SK-N-SH (cell line): ENCODE measurements around the gene OR4C16. TPM values are rescaled to one million over a fixed set of nuclear protein-coding genes. Genes with fewer than 3 reads are reported as not detected.

Source experiments
- CTCF ChIA-PET: fragments of 300-600, 350-600 bp; formaldehyde crosslinking; extraction: SDS; loops from one replicate; lab custom pipeline; 2021; lab: Yijun Ruan, JAX
- POLR2A ChIA-PET: fragments of 350-600 bp; sonication (Branson Sonifier 250); formaldehyde crosslinking; extraction: SDS; loops from one replicate; lab custom pipeline; 2020; ENCODE audit warnings: antibody characterized with exemption, inconsistent platforms; lab: Yijun Ruan, JAX
- DNase-seq: peaks from one replicate; pipeline ENCODE4 v3.0.0; 2012
- H2AFZ ChIP-seq: fragments of 200-600 bp; sonication (generic); 2 replicates; pipeline ENCODE4 v1.8.1; 2016; ENCODE audit warnings: antibody characterized with exemption, mild to moderate bottlenecking, low read depth
- H3F3A ChIP-seq: fragments of 200-600 bp; sonication (generic); replicated peaks from 2 replicates; pipeline ENCODE3; 2016; ENCODE audit warnings: antibody characterized with exemption, mild to moderate bottlenecking; ENCODE audit not compliant: insufficient read depth
- H3K27ac ChIP-seq, 2 experiments: fragments of 200-500 bp in 1 of 2; fragments of 200-600 bp in 1 of 2; sonication (Bioruptor generic) in 1 of 2; sonication (generic), shearing (Covaris generic) in 1 of 2; 2 replicates each; pipeline versions ENCODE4 v1.5.1 to v1.6.1; 2014 to 2016; ENCODE audit warnings: low read depth in 2 of 2, inconsistent platforms in 1 of 2, low read length in 1 of 2, mild to moderate bottlenecking in 1 of 2, mixed read lengths in 1 of 2
- H3K27me3 ChIP-seq: fragments of 200-600 bp; sonication (generic), shearing (Covaris generic); 2 replicates; pipeline ENCODE4 v1.6.1; 2016; ENCODE audit warnings: mixed run types; ENCODE audit not compliant: insufficient read depth
- H3K36me3 ChIP-seq, 2 experiments: fragments of 200-500 bp in 1 of 2; fragments of 200-600 bp in 1 of 2; sonication (Bioruptor generic) in 1 of 2; sonication (generic) in 1 of 2; replicated peaks in 1 of 2; 2 replicates each; pipeline versions ENCODE3 to v1.5.1; 2014 to 2016; ENCODE audit warnings: low read length in 1 of 2, mild to moderate bottlenecking in 1 of 2; ENCODE audit not compliant: insufficient read depth in 2 of 2, control insufficient read depth in 1 of 2
- H3K4me1 ChIP-seq, 2 experiments: fragments of 200-500 bp in 1 of 2; fragments of 200-600 bp in 1 of 2; sonication (Bioruptor generic) in 1 of 2; sonication (generic), shearing (Covaris generic) in 1 of 2; 2 replicates each; pipeline versions ENCODE4 v1.5.1 to v1.6.1; 2014 to 2016; ENCODE audit warnings: low read depth in 1 of 2, low read length in 1 of 2, mixed run types in 1 of 2; ENCODE audit not compliant: insufficient read depth in 2 of 2, control insufficient read depth in 1 of 2
- H3K4me2 ChIP-seq: fragments of 200-600 bp; sonication (generic), shearing (Covaris generic); 2 replicates; pipeline ENCODE4 v1.6.1; 2017; ENCODE audit warnings: mixed run types
- H3K4me3 ChIP-seq, 2 experiments: fragments of 200-500 bp in 1 of 2; fragments of 200-600 bp in 1 of 2; sonication (Bioruptor generic) in 1 of 2; sonication (generic), shearing (Covaris generic) in 1 of 2; 2 replicates each; pipeline versions ENCODE4 v1.5.1 to v1.8.1; 2014 to 2016; ENCODE audit warnings: low read depth in 2 of 2, inconsistent platforms in 1 of 2, low read length in 1 of 2, mild to moderate bottlenecking in 1 of 2, mixed read lengths in 1 of 2, moderate library complexity in 1 of 2
- H3K79me2 ChIP-seq: fragments of 200-600 bp; sonication (generic); 2 replicates; pipeline ENCODE4 v1.8.1; 2017; ENCODE audit warnings: mild to moderate bottlenecking; ENCODE audit not compliant: insufficient read depth
- H3K9ac ChIP-seq: fragments of 200-600 bp; sonication (generic); 2 replicates; pipeline ENCODE4 v1.6.1; 2017; ENCODE audit warnings: mixed run types
- H3K9me2 ChIP-seq: fragments of 200-600 bp; sonication (generic); 2 replicates; pipeline ENCODE4 v1.6.1; 2017; ENCODE audit warnings: mixed run types
- H3K9me3 ChIP-seq: fragments of 200-600 bp; sonication (generic); 2 replicates; pipeline ENCODE4 v1.6.1; 2017; ENCODE audit warnings: mixed run types, mild to moderate bottlenecking, moderate library complexity
- H4K20me1 ChIP-seq: fragments of 200-600 bp; sonication (generic); 2 replicates; pipeline ENCODE4 v1.6.1; 2017; ENCODE audit warnings: mild to moderate bottlenecking, mixed run types; ENCODE audit not compliant: insufficient read depth
- ELF1 ChIP-seq: IDR thresholded peaks from 2 replicates; pipeline ENCODE4 v1.4.0; 2012
- EZH2phosphoT487 ChIP-seq: fragments of 200-600 bp; sonication (generic); IDR thresholded peaks from 2 replicates; pipeline ENCODE4 v1.6.1; 2017; ENCODE audit warnings: low read depth, mixed run types, mild to moderate bottlenecking, antibody characterized with exemption, moderate library complexity, borderline replicate concordance
- FOXJ3 ChIP-seq: sonication (generic); formaldehyde crosslinking; IDR thresholded peaks from 2 replicates; pipeline ENCODE4 v1.5.1; 2020; ENCODE audit warnings: mild to moderate bottlenecking, missing genetic modification reagents
- JUND ChIP-seq: IDR thresholded peaks from 2 replicates; pipeline ENCODE4 v1.4.0; 2012
- MEF2A ChIP-seq: IDR thresholded peaks from 2 replicates; pipeline ENCODE4 v1.4.0; 2012; ENCODE audit warnings: low read depth, borderline replicate concordance
- RCOR1 ChIP-seq: fragments of 150-350 bp; IDR thresholded peaks from 2 replicates; pipeline ENCODE4 v1.6.1; 2017; ENCODE audit warnings: antibody characterized with exemption, low read length
- RFX5 ChIP-seq: IDR thresholded peaks from 2 replicates; pipeline ENCODE4 v1.6.1; 2012; ENCODE audit warnings: mild to moderate bottlenecking, improper control_type of control experiment, low read length
- TCF12 ChIP-seq: IDR thresholded peaks from 2 replicates; pipeline ENCODE4 v1.4.0; 2012
- TEAD4 ChIP-seq: IDR thresholded peaks from 2 replicates; pipeline ENCODE4 v1.4.0; 2012; ENCODE audit warnings: mild to moderate bottlenecking, borderline replicate concordance; ENCODE audit not compliant: insufficient read depth
- WGBS: methylation state at CpG from one replicate; pipeline ENCODE4 v1.1.6; 2017; ENCODE audit warnings: low lambda C conversion rate; 5-methylcytosine and 5-hydroxymethylcytosine counted together
- polyA plus RNA-seq, 3 experiments: library from polyadenylated mRNA; depleted of rRNA; stranded (reverse); fragments of >200 nt; gene quantifications; 2 replicates each; pipeline ENCODE4 v1.2.3, GENCODE V29; 2012
- TF ChIP-seq, protein P1 (sequence below): fragments of 150-350 bp; IDR thresholded peaks from 2 replicates; pipeline ENCODE4 v1.6.1; 2016; ENCODE audit warnings: mild to moderate bottlenecking, low read depth, low read length
- TF ChIP-seq, protein P2 (sequence below): IDR thresholded peaks from 2 replicates; pipeline ENCODE4; 2012

The OR4C16 gene
- polyA plus RNA-seq, 1 of the 3 experiments (the other 2 are of a cell fraction): not detected

DNA sequence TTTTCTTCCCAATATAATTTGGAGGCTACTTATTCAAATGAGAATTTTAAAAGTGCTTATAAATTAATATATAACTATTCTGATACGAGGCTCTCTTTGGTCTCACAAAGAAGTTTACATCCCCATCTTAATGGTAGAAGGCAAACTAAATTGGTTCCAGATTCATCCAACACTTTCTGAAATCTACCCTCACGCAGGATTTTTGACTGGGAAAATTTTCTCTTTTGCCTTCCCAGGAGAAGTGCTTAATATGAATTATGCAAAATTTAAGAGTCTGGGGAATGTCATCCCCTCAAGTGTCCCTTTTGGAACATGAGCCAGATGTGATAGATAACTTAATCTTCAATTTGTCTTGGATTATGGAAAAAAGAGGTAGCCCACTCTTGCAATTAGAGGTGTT lies 35.6 kb downstream of the OR4C16 start, which contains the start of gene OR4C11:
OR4C11 (minus strand) TSS at position 101 of the 400 bp plus-strand sequence. CDS start 3,272 bp downstream, outside the sequence.
- no peak within 1 kb of the TSS for H3K4me3 ChIP-seq
- no peak within 1 kb of the TSS for H3K9ac ChIP-seq
- H3K27ac ChIP-seq: no peak within 1 kb of the TSS
- H3K4me2 ChIP-seq: no peak within 1 kb of the TSS
- no peaks in the 10 kb centered on the region for H3K79me2 ChIP-seq
- no peaks in the 10 kb centered on the region for H3K9me2 ChIP-seq
- TF ChIP-seq, protein P1, sequence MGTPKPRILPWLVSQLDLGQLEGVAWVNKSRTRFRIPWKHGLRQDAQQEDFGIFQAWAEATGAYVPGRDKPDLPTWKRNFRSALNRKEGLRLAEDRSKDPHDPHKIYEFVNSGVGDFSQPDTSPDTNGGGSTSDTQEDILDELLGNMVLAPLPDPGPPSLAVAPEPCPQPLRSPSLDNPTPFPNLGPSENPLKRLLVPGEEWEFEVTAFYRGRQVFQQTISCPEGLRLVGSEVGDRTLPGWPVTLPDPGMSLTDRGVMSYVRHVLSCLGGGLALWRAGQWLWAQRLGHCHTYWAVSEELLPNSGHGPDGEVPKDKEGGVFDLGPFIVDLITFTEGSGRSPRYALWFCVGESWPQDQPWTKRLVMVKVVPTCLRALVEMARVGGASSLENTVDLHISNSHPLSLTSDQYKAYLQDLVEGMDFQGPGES: no peak
- TF ChIP-seq RCOR1 (no peak), EZH2phosphoT487 (no peak), RFX5 (no peak), TCF12 (no peak), TEAD4 (no peak), MEF2A (no peak), JUND (no peak), FOXJ3 (CRISPR knock-in tag) (no peak), ELF1 (no peak)
- TF ChIP-seq, protein P2, sequence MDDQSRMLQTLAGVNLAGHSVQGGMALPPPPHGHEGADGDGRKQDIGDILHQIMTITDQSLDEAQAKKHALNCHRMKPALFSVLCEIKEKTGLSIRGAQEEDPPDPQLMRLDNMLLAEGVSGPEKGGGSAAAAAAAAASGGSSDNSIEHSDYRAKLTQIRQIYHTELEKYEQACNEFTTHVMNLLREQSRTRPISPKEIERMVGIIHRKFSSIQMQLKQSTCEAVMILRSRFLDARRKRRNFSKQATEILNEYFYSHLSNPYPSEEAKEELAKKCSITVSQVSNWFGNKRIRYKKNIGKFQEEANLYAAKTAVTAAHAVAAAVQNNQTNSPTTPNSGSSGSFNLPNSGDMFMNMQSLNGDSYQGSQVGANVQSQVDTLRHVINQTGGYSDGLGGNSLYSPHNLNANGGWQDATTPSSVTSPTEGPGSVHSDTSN: no peak
- DNase-seq: no peak
- H3K27me3 ChIP-seq: no peaks in the 10 kb centered on the region
- H3K4me1 ChIP-seq: no peaks in the 10 kb centered on the region
- ChIA-PET POLR2A (no interaction called here), CTCF (no interaction called here)
- no peaks in the 10 kb centered on the region for H3F3A ChIP-seq
- H4K20me1 ChIP-seq: no peaks in the 10 kb centered on the region
- no peak within 1 kb of the TSS for H2AFZ ChIP-seq
- H3K9me3 ChIP-seq: peaks cover 7% of the 10 kb centered on the region; the same call in 1 of the 2 replicates
- no peaks in the 10 kb centered on the region for H3K36me3 ChIP-seq
- WGBS: 2% methylated on average over 2 of the region's 2 CpGs

Other genes with a start within 250 kb of the OR4C16 start
- not detected in 2 replicates for gene OR4A16, start 228.9 kb upstream of the OR4C16 start, polyA plus RNA-seq (2012; rRNA removed)
- gene OR4A15, start 204.2 kb upstream of the OR4C16 start, polyA plus RNA-seq (2012; rRNA removed): not detected in 2 replicates
- gene OR4C15, start 17.7 kb upstream of the OR4C16 start, polyA plus RNA-seq (2012; rRNA removed): not detected in 2 replicates
- gene OR4C11, start 35.5 kb downstream of the OR4C16 start, polyA plus RNA-seq (2012; rRNA removed): not detected in 2 replicates
- not detected in 2 replicates for gene OR4P4, start 63.0 kb downstream of the OR4C16 start, polyA plus RNA-seq (2012; rRNA removed)
- gene OR4S2, start 76.2 kb downstream of the OR4C16 start, polyA plus RNA-seq (2012; rRNA removed): not detected in 2 replicates
- gene OR4C6, start 90.1 kb downstream of the OR4C16 start, polyA plus RNA-seq (2012; rRNA removed): not detected in 2 replicates
- not detected in 2 replicates for gene OR5D13, start 201.3 kb downstream of the OR4C16 start, polyA plus RNA-seq (2012; rRNA removed)
- gene OR5D14, start 223.4 kb downstream of the OR4C16 start, polyA plus RNA-seq (2012; rRNA removed): not detected in 2 replicates
- gene OR5L1, start 239.2 kb downstream of the OR4C16 start, polyA plus RNA-seq (2012; rRNA removed): not detected in 2 replicates
- not detected in 2 replicates for gene OR5D18, start 247.5 kb downstream of the OR4C16 start, polyA plus RNA-seq (2012; rRNA removed)